GM12878 (cell line): ENCODE measurements around the gene ZNF689. TPM values are rescaled to one million over a fixed set of nuclear protein-coding genes. Genes with fewer than 3 reads are reported as not detected.

Source experiments
- ATAC-seq: fragments of 200-7000 bp; cut with Tn5 transposase; 3 replicates; pipeline ENCODE4 v1.9.1; 2020; ENCODE audit warnings: mild to moderate bottlenecking, moderate library complexity
- BruUV-seq: library from RNA; stranded (reverse); fragments of 400-500 nt; replicated peaks from 2 replicates; lab custom pipeline; 2021; lab: Mats Ljungman, UMichigan
- CTCF ChIA-PET: fragments of 300-600 bp; sonication (Branson Sonifier 250); formaldehyde crosslinking; extraction: SDS; loops from one replicate; lab custom pipeline; 2021; ENCODE audit warnings: inconsistent platforms; lab: Yijun Ruan, JAX
- POLR2A ChIA-PET: fragments of 350-600 bp; formaldehyde crosslinking; extraction: SDS; loops from one replicate; lab custom pipeline; 2021; ENCODE audit warnings: inconsistent platforms; lab: Charles Lee
- RAD21 ChIA-PET: fragments of 300-600 bp; sonication (Branson Sonifier 250); formaldehyde crosslinking; loops from one replicate; lab custom pipeline; 2023; ENCODE audit warnings: antibody characterized with exemption; ENCODE audit not compliant: unreplicated experiment; lab: Charles Lee
- SMC1A ChIA-PET: fragments of 300-600 bp; sonication (Branson Sonifier 250); formaldehyde crosslinking; loops from one replicate; lab custom pipeline; 2023; ENCODE audit not compliant: unreplicated experiment, uncharacterized antibody; lab: Charles Lee
- DNase-seq: peaks from one replicate; pipeline ENCODE4 v3.0.0-alpha.2; 2011; ENCODE audit warnings: low read depth, low spot score
- FAIRE-seq: peaks from 3 replicates; lab custom pipeline; 2011; peaks lifted over from hg19 to GRCh38; lab: Jason Lieb, UNC
- H2AFZ ChIP-seq: 2 replicates; pipeline ENCODE4 v1.6.0; 2011; ENCODE audit warnings: low read depth, low read length, control low read depth; ENCODE audit not compliant: control insufficient read depth
- H3K27ac ChIP-seq: 2 replicates; pipeline ENCODE4 v1.5.1; 2011; ENCODE audit warnings: control low read depth; ENCODE audit not compliant: control insufficient read depth, insufficient read depth
- H3K27me3 ChIP-seq, 2 experiments: replicated peaks in 1 of 2; 2 replicates each; pipeline versions ENCODE4 v1.6.0 to v1.6.1; 2011; ENCODE audit warnings: low read length in 1 of 2; ENCODE audit not compliant: control insufficient read depth in 2 of 2, insufficient read depth in 2 of 2
- H3K36me3 ChIP-seq, 2 experiments: 2 replicates each; pipeline ENCODE4 v1.5.1; 2011; ENCODE audit warnings: low read length in 1 of 2; ENCODE audit not compliant: control insufficient read depth in 2 of 2, insufficient read depth in 2 of 2
- H3K4me1 ChIP-seq: 2 replicates; pipeline ENCODE4 v1.6.1; 2011; ENCODE audit warnings: mild to moderate bottlenecking, low read length, moderate library complexity, mixed read lengths; ENCODE audit not compliant: control insufficient read depth, insufficient read depth
- H3K4me2 ChIP-seq: 2 replicates; pipeline ENCODE4 v1.6.0; 2011; ENCODE audit warnings: control low read depth; ENCODE audit not compliant: control insufficient read depth, insufficient read depth
- H3K4me3 ChIP-seq: fragments of 200-600 bp; sonication (generic); 2 replicates; pipeline ENCODE4 v1.5.1; 2016
- H3K79me2 ChIP-seq: 2 replicates; pipeline ENCODE4 v1.6.0; 2011; ENCODE audit warnings: low read length; ENCODE audit not compliant: control insufficient read depth, insufficient read depth
- H3K9ac ChIP-seq: 2 replicates; pipeline ENCODE4 v1.8.0; 2011; ENCODE audit warnings: low read length, control low read depth, mixed read lengths; ENCODE audit not compliant: control insufficient read depth, insufficient read depth
- H3K9me3 ChIP-seq: replicated peaks from 3 replicates; pipeline ENCODE4 v1.5.1; 2011; ENCODE audit warnings: mild to moderate bottlenecking, low read length; ENCODE audit not compliant: control insufficient read depth, insufficient read depth
- H4K20me1 ChIP-seq: 2 replicates; pipeline ENCODE4 v1.6.0; 2011; ENCODE audit not compliant: control insufficient read depth, insufficient read depth
- ETV6 ChIP-seq, 2 experiments: fragments of 450-650 bp in 1 of 2; IDR thresholded peaks in 1 of 2; conservative IDR thresholded peaks in 1 of 2; 2 replicates each; pipeline ENCODE4 v1.6.1; 2014; ENCODE audit warnings: antibody characterized with exemption in 1 of 2, borderline replicate concordance in 1 of 2, low read depth in 1 of 2, mild to moderate bottlenecking in 1 of 2, moderate library complexity in 1 of 2
- LARP7 ChIP-seq: fragments of 450-650 bp; IDR thresholded peaks from 2 replicates; pipeline ENCODE4 v1.6.1; 2017; ENCODE audit warnings: mild to moderate bottlenecking
- MLLT1 ChIP-seq: fragments of 450-650 bp; IDR thresholded peaks from 2 replicates; pipeline ENCODE4 v1.6.1; 2016; ENCODE audit warnings: mild to moderate bottlenecking
- SIX5 ChIP-seq: IDR thresholded peaks from 2 replicates; pipeline ENCODE4 v1.6.1; 2011; ENCODE audit warnings: mild to moderate bottlenecking, low read depth, low read length, moderate library complexity; ENCODE audit not compliant: severe bottlenecking
- SMAD1 ChIP-seq: fragments of 450-650 bp; IDR thresholded peaks from 2 replicates; pipeline ENCODE4 v1.6.1; 2018; ENCODE audit warnings: mild to moderate bottlenecking, low read depth; ENCODE audit not compliant: partially characterized antibody
- SMARCA5 ChIP-seq: fragments of 450-650 bp; IDR thresholded peaks from 2 replicates; pipeline ENCODE4 v1.6.1; 2017; ENCODE audit warnings: mild to moderate bottlenecking
- SUPT20H ChIP-seq: IDR thresholded peaks from 2 replicates; pipeline ENCODE4 v1.6.1; 2011; ENCODE audit warnings: low read depth, mild to moderate bottlenecking, low read length, moderate library complexity, borderline replicate concordance; ENCODE audit not compliant: control insufficient read depth
- YY1 ChIP-seq: IDR thresholded peaks from 2 replicates; pipeline ENCODE4 v1.6.1; 2011; ENCODE audit warnings: low read depth, mild to moderate bottlenecking, low read length
- ZSCAN29 ChIP-seq: fragments of 450-650 bp; IDR thresholded peaks from 2 replicates; pipeline ENCODE4 v1.6.1; 2017; ENCODE audit warnings: mild to moderate bottlenecking, moderate library complexity
- WGBS: methylation state at CpG from one replicate; pipeline ENCODE4 v1.1.6; 2016; ENCODE audit warnings: low lambda C conversion rate; ENCODE audit not compliant: insufficient replicate concordance, insufficient coverage; ENCODE audit errors: missing lambda C conversion rate; 5-methylcytosine and 5-hydroxymethylcytosine counted together
- in situ Hi-C: fragments of 300-500 bp; cut with MboI; formaldehyde crosslinking; loops from 9 replicates; pipeline ENCODE4 v1.14.3; 2018; ENCODE audit warnings: mixed read lengths
- intact Hi-C: fragments of 100-400 bp; cut with micrococcal nuclease; formaldehyde crosslinking; loops from one replicate; pipeline ENCODE4 v1.14.2; 2022; ENCODE audit not compliant: unreplicated experiment
- polyA plus RNA-seq, 11 experiments: library from polyadenylated mRNA; depleted of rRNA in 4 of 11; unstranded in 6 of 11; stranded (reverse) in 5 of 11; fragments of >200 nt; fragmentation: Nextera tagmentation in 4 of 11; fragmentation: Illumina TruSeq in 1 of 11; extraction: Ambion mirVana in 4 of 11; extraction: Trizol in 1 of 11; gene quantifications; 1 replicate in 1 of 11; 2 replicates in 10 of 11; pipeline versions ENCODE4 v1.2.1 to v1.2.3, GENCODE V29; 2011 to 2016; ENCODE audit warnings: inconsistent platforms in 2 of 11, missing spikeins in 2 of 11, low read depth in 1 of 11
- total RNA-seq, 4 experiments: library from RNA; depleted of rRNA in 3 of 4; stranded (reverse); fragments of >200 nt in 3 of 4; fragmentation: Illumina TruSeq in 1 of 4; extraction: Trizol in 1 of 4; gene quantifications; 2 replicates each; pipeline versions ENCODE4 v1.2.1 to v1.2.3, GENCODE V29; 2013 to 2021

Gene ZNF689
- total and polyA plus RNA-seq, 10 of the 15 experiments (the other 5 are each of a cell fraction or from before 2014, with no cell fraction given): 4.7 to 13.2 (median 8.5) TPM

- ATAC-seq (no peak), FAIRE-seq (no peak), DNase-seq (no peak)
- Histone ChIP-seq H3K4me1 (peaks cover 27% of the 10 kb centered on the region), H3K27me3 (no peaks in the 10 kb centered on the region), H3K9me3 (no peaks in the 10 kb centered on the region), H3K4me2 (no peak overlapping the region), H2AFZ (no peak overlapping the region), H3K79me2 (peaks cover 2% of the 10 kb centered on the region), H3K27ac (no peak overlapping the region), H4K20me1 (no peaks in the 10 kb centered on the region), H3K4me3 (no peak overlapping the region), H3K9ac (no peak overlapping the region), H3K36me3 (no peaks in the 10 kb centered on the region; a peak in 2 of 4 replicates)
- SMC1A ChIA-PET: interaction anchor here (1.0 to 1.4 kb wide), 3 partner anchors 11 to 422 kb away, joined by 3 to 4 read pairs (median 3); no protein-coding TSS in a partner anchor
- no peak for TF ChIP-seq LARP7
- TF ChIP-seq ZSCAN29: no peak
- no peak for TF ChIP-seq SIX5
- no peak for TF ChIP-seq ETV6 (conservative IDR thresholded peaks at IDR 0.05 in 1 of 2, IDR thresholded peaks at IDR 0.05 in 1 of 2; ENCODE audit: borderline replicate concordance in 1 of 2, low read depth in 1 of 2)
- no TSS peak for BruUV-seq
- in situ Hi-C loops (no loop called here), intact Hi-C loops (no loop called here)
- WGBS: 69% methylated on average over 5 of the region's 7 CpGs
- RAD21 ChIA-PET: interaction anchor here (1.2 to 4.4 kb wide), 3 partner anchors 8 to 135 kb away, joined by 3 to 22 read pairs (median 17); partner anchors contain the start of genes DCTPP1 and ZNF747
- POLR2A ChIA-PET: interaction anchor here (0.7 to 1.6 kb wide), 6 partner anchors 8 to 114 kb away, joined by 3 to 4 read pairs (median 3); partner anchors contain the start of gene ZNF689
- CTCF ChIA-PET: interaction anchor here (0.8 to 2.6 kb wide), 6 partner anchors 21 to 136 kb away, joined by 3 to 8 read pairs (median 4); partner anchors contain the start of gene DCTPP1
Measured at GRCh38 chr16:30565526-30565925, 44.7 kb downstream of the ZNF689 start.

DNA sequence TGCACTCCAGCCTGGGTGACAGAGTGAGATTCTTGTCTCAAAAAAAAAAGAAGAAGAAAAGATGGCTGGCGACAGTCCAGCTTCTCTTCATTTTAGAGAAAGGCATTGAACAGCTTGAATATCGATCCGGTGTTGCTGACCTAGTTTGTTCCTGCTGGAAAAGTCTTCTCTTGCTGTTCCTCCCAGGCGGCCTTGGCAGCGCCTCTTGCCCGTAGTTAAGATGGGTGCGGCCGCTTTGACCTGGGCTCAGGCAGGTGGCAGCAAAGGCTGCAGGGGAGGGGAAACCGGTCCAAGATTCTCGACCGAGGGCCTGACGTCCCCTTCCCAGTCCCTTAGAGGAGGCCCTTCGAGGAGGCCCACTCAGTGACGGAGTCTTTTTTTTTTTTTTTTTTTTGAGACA lies 48.2 kb downstream of the ZNF689 start:
- in situ Hi-C loops: no loop called here

More for the DNA sequence above, 48.2 kb downstream of the ZNF689 start:
- Histone ChIP-seq H3K4me2 (peak overlapping the region; percentile 64; the same call in 1 of the 2 replicates), H2AFZ (peak overlapping the region; percentile 94), H3K27ac (peak overlapping the region; percentile 78), H3K36me3 (no peaks in the 10 kb centered on the region; a peak in 1 of 4 replicates), H3K9me3 (no peaks in the 10 kb centered on the region), H3K4me1 (peaks cover 1% of the 10 kb centered on the region), H3K27me3 (no peaks in the 10 kb centered on the region), H3K4me3 (peak overlapping the region; percentile 66; the same call in 1 of the 2 replicates), H3K79me2 (peaks cover 9% of the 10 kb centered on the region), H3K9ac (peak overlapping the region; percentile 74), H4K20me1 (no peaks in the 10 kb centered on the region)
- POLR2A ChIA-PET: interaction anchor here (0.7 to 5.9 kb wide), 7 partner anchors 9 to 132 kb away, joined by 3 to 109 read pairs (median 7); partner anchors contain the start of genes DCTPP1, ZNF688, ZNF689 and ZNF747
- 93% methylated on average over 12 of the region's 14 CpGs for WGBS
- DNase-seq (no peak), ATAC-seq (no peak), FAIRE-seq (no peak)
- intact Hi-C loops: no loop called here
- CTCF ChIA-PET: interaction anchor here (0.9 to 3.1 kb wide), 7 partner anchors 9 to 152 kb away, joined by 3 to 12 read pairs (median 5); partner anchors contain the start of genes DCTPP1, ZNF688, ZNF689 and ZNF747
- RAD21 ChIA-PET: interaction anchor here (0.9 to 2.3 kb wide), 5 partner anchors 10 to 152 kb away, joined by 3 to 10 read pairs (median 3); partner anchors contain the start of gene ZNF747
- TF ChIP-seq MLLT1 (peak; percentile 64; the same call in 1 of the 2 replicates), SMARCA5 (no peak), YY1 (0 out of 2 replicates have a peak, but pooled peaks have one; percentile 17), SUPT20H (no peak), SMAD1 (no peak)
- no TSS peak for BruUV-seq
- SMC1A ChIA-PET: interaction anchor here (0.7 to 1.0 kb wide), 3 partner anchors 26 to 34 kb away, joined by 3 to 4 read pairs (median 4); no protein-coding TSS in a partner anchor
